ENCODE data around the gene LOXL1.
"Not testable (repeated sequence)": the region's sequence is repeated elsewhere in the genome, so short reads cannot be mapped to it uniquely, and the experiment has no call there.

Gene LOXL1

GRCh38 chr15:73923488-73924164 is 2.6 kb upstream of the LOXL1 start:
- DNase-seq = no peak

GRCh38 chr15:73924171-73924921 is 1.9 kb upstream of the LOXL1 start:
- DNase-seq = peak in 1 of 4 experiments; percentile 10

GRCh38 chr15:73925848-73926218 is 429 bp upstream of the LOXL1 start:
- no peak for DNase-seq

- peak in 1 of 4 experiments; percentile 37 for DNase-seq
These were observed 777 bp downstream of the LOXL1 start for GRCh38 chr15:73927003-73927475.

GRCh38 chr15:73927476-73928240 is 1.4 kb downstream of the LOXL1 start:
- peak; percentile 52 to 80 (median 66) for DNase-seq

- no peak for DNase-seq
These were observed 1.9 kb downstream of the LOXL1 start for GRCh38 chr15:73928241-73928579.

- no peak for DNase-seq
These were observed 2.8 kb downstream of the LOXL1 start for GRCh38 chr15:73928971-73929627.

GRCh38 chr15:73930371-73930770 is 4.1 kb downstream of the LOXL1 start:
- DNase-seq = no peak

- DNase-seq = no peak
These were observed 4.6 kb downstream of the LOXL1 start for GRCh38 chr15:73930790-73931281.

GRCh38 chr15:73931441-73931840 is 5.2 kb downstream of the LOXL1 start:
- DNase-seq = no peak

- no peak for DNase-seq
These were observed 6.3 kb downstream of the LOXL1 start for GRCh38 chr15:73932381-73933191.

GRCh38 chr15:73934281-73934680 is 8.0 kb downstream of the LOXL1 start:
- DNase-seq = no peak

GRCh38 chr15:73935547-73935946 is 9.3 kb downstream of the LOXL1 start:
- DNase-seq = no peak

- DNase-seq = no peak
These were observed 9.9 kb downstream of the LOXL1 start for GRCh38 chr15:73936181-73936580.

- DNase-seq = no peak
These were observed 10.5 kb downstream of the LOXL1 start for GRCh38 chr15:73936588-73937290.

GRCh38 chr15:73937296-73937695 is 11.0 kb downstream of the LOXL1 start:
- DNase-seq = no peak

- no peak for DNase-seq
These were observed 11.5 kb downstream of the LOXL1 start for GRCh38 chr15:73937726-73938125.

GRCh38 chr15:73938516-73938915 is 12.3 kb downstream of the LOXL1 start:
- DNase-seq = not testable (repeated sequence)

GRCh38 chr15:73939138-73939537 is 12.9 kb downstream of the LOXL1 start:
- DNase-seq = no peak

- DNase-seq = no peak
These were observed 14.1 kb downstream of the LOXL1 start for GRCh38 chr15:73940061-73940981.

Data from activated naive CD4-positive, alpha-beta T cell (primary cell).